NB4 (cell line): ENCODE data around the gene FKBP5.

Experiments
- DNase-seq: peaks from one replicate; pipeline ENCODE4 v3.0.0; 2010; ENCODE audit warnings: low read depth
- H3K4me3 ChIP-seq: one replicate; pipeline ENCODE4 v1.5.1; 2011; ENCODE audit warnings: mild to moderate bottlenecking, low read depth, low read length, moderate library complexity
- MAX ChIP-seq: IDR thresholded peaks from 2 replicates; pipeline ENCODE4 v1.6.1; 2011; ENCODE audit warnings: low read depth, low read length
- MYC ChIP-seq: IDR thresholded peaks from 2 replicates; pipeline ENCODE4 v1.6.1; 2011; ENCODE audit warnings: low read depth, low read length
- POLR2A ChIP-seq: IDR thresholded peaks from 2 replicates; pipeline ENCODE4 v1.6.1; 2011; ENCODE audit warnings: mild to moderate bottlenecking; ENCODE audit not compliant: insufficient read length; ENCODE audit errors: extremely low read depth
- TF ChIP-seq, protein P1 (sequence below): IDR thresholded peaks from one replicate; pipeline ENCODE4 v1.5.1; 2012; ENCODE audit warnings: low read depth, low read length

FKBP5 gene

DNA sequence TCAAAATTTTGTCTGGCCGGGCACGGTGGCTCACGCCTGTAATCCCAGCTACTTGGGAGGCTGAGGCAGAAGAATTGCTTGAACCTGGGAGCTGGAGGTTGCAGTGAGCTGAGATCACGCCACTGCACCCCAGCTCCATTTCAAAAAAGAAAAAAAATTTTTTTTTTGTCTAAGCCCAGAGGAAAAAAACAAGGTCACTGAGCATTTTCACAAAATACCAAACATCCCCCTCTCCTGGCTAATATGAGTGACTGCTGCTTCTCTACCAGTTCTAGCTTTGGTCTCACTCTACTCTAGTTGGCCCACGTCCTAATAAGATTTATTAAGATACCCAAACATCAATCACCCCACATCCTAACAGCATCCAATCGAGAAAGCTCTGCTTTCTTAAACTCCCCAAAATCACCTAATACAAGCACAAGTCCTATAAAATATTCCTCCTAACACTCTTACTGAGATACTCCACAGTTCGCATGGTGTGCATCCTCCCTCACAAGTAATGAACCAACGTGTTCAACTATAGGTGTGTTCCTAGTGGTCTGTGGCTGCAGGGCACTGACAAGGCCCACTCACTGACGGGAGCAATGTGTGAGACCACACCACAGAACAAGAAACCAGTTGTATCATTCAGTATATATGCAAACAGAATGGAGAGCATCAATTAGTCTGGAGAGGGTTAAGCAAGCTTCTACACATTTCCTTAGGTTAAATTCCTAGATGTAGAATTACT lies 64.2 kb downstream of the FKBP5 start:
- DNase-seq = peak; percentile 26
- no peak overlapping the region for H3K4me3 ChIP-seq
- no peak for TF ChIP-seq MAX
- TF ChIP-seq MYC = no peak
- TF ChIP-seq, protein P1, sequence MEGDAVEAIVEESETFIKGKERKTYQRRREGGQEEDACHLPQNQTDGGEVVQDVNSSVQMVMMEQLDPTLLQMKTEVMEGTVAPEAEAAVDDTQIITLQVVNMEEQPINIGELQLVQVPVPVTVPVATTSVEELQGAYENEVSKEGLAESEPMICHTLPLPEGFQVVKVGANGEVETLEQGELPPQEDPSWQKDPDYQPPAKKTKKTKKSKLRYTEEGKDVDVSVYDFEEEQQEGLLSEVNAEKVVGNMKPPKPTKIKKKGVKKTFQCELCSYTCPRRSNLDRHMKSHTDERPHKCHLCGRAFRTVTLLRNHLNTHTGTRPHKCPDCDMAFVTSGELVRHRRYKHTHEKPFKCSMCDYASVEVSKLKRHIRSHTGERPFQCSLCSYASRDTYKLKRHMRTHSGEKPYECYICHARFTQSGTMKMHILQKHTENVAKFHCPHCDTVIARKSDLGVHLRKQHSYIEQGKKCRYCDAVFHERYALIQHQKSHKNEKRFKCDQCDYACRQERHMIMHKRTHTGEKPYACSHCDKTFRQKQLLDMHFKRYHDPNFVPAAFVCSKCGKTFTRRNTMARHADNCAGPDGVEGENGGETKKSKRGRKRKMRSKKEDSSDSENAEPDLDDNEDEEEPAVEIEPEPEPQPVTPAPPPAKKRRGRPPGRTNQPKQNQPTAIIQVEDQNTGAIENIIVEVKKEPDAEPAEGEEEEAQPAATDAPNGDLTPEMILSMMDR = no peak
- no peak for TF ChIP-seq POLR2A

DNA sequence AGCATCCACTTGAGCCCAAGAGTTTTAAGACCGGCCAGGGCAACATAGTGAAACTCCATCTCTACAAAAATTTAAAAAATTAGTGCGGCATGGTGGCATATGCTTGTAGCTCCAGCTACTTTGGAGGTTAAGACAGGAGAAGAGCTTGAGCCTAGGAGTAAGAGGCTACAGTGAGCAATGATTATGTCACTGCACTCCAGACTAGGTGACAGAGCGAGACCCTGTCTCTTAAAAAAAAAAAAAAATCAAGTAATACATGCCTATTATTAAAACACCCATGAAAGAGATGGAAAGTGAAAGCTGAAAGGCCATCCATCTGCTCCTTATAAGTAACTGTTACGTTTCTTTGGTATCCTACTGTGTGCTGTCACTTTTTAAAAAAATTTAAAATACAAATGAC lies 66.4 kb downstream of the FKBP5 start:
- TF ChIP-seq MYC (no peak), POLR2A (no peak), MAX (no peak)
- TF ChIP-seq, protein P1 = no peak
- no peak for DNase-seq
- H3K4me3 ChIP-seq = no peak overlapping the region

DNA sequence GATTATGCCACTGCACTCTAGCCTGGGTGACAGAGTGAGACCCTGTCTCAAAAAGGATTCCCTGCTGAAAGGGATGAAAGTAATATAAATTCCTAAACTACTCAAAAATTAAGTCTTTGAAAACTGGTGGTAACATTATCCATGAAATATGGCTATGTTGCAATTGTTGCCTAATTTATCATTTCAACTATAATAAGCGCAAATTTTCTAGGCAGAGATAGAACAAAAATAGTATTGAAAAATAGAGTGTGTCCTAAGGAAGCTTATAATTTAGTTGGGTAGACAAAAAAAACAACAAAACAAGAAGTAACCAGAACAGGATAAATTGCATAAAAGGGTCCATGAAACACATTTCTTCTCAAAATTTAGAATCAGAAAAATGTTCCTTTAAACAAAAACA lies 68.0 kb downstream of the FKBP5 start:
- no peak for DNase-seq
- no peak overlapping the region for H3K4me3 ChIP-seq
- TF ChIP-seq MAX (no peak), POLR2A (no peak), MYC (no peak)
- TF ChIP-seq, protein P1 = no peak

GRCh38 chr6:35613762-35614161 lies 75.0 kb downstream of the FKBP5 start:
- no peak overlapping the region for H3K4me3 ChIP-seq
- no peak for DNase-seq
- no peak for TF ChIP-seq POLR2A

- no peak for DNase-seq
- TF ChIP-seq POLR2A (no peak), MAX (no peak), MYC (no peak)
- TF ChIP-seq, protein P1 = no peak
- no peak overlapping the region for H3K4me3 ChIP-seq
Observed at GRCh38 chr6:35611240-35611639, 77.5 kb downstream of the FKBP5 start.

GRCh38 chr6:35610830-35611229 lies 77.9 kb downstream of the FKBP5 start:
- no peak for DNase-seq
- no peak for TF ChIP-seq MYC
- no peak for TF ChIP-seq POLR2A
- TF ChIP-seq MAX = no peak
- TF ChIP-seq, protein P1 = no peak

More at GRCh38 chr6:35610830-35611229, 77.9 kb downstream of the FKBP5 start:
- H3K4me3 ChIP-seq = no peak overlapping the region
